Cardiac fibroblast (primary cell): Measurements from ENCODE around the gene ERCC4.

Source experiments
- DNase-seq, 2 donors: peaks; one replicate each; pipeline versions ENCODE4 v3.0.0 to v3.0.0-alpha.2; 2010; ENCODE audit warnings: low read depth in 2 of 2
- H3K4me3 ChIP-seq, 2 donors: replicated peaks in 1 of 2; 1 replicate in 1 of 2; 2 replicates in 1 of 2; pipeline ENCODE4 v1.5.1; 2011; ENCODE audit warnings: low read depth in 2 of 2, low read length in 2 of 2, mild to moderate bottlenecking in 2 of 2, moderate library complexity in 1 of 2
- CTCF ChIP-seq: IDR thresholded peaks from one replicate; pipeline ENCODE4 v1.5.1; 2011; ENCODE audit warnings: low read depth, mild to moderate bottlenecking, low read length, inconsistent platforms

Gene ERCC4

DNA sequence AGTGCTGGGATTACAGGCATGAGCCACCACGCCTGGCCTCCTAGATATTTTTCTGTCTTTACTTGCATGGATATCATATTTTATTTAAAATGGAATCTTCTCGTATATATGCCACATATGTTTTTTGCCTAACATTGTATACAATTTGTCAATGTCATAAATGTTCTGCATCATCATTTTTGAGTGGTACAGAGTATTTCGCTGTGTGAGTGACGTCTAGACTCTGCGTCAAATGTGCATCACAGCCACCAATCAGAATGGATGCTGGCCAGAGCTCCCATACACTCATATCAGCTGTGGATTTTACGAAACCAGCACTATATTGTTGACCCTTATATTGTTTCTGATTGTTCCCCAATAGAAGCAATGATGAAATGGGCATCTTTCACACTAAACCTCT is 57.2 kb downstream of the ERCC4 start:
- no peak overlapping the region for H3K4me3 ChIP-seq
- TF ChIP-seq CTCF, result no peak
- DNase-seq, result no peak

GRCh38 chr16:13982451-13982850 is 62.5 kb downstream of the ERCC4 start:
- peak in 1 of 2 donors; percentile 28 for DNase-seq
- no peak overlapping the region for H3K4me3 ChIP-seq
- TF ChIP-seq CTCF, result no peak

DNA sequence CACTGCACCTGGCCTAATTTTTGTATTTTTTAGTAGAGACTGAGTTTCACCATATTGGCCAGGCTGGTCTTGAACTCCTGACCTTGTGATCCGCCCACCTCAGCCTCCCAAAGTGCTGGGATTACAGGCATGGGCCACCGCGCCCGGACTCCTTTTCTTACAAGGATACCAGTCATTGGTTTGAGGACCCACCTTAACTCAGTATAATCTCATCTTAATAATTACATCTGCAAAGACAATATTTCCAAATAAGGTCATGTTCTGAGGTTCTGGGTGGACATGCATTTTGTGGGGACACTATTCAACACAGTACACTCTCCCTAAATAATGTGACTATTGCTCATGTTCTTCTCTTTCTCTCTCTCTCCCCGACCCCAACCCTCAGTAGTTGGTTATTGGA is 63.7 kb downstream of the ERCC4 start:
- no peak overlapping the region for H3K4me3 ChIP-seq
- DNase-seq, result no peak
- no peak for TF ChIP-seq CTCF

GRCh38 chr16:13984794-13985193 is 64.8 kb downstream of the ERCC4 start:
- no peak for TF ChIP-seq CTCF
- H3K4me3 ChIP-seq, result no peak overlapping the region
- no peak for DNase-seq

DNA sequence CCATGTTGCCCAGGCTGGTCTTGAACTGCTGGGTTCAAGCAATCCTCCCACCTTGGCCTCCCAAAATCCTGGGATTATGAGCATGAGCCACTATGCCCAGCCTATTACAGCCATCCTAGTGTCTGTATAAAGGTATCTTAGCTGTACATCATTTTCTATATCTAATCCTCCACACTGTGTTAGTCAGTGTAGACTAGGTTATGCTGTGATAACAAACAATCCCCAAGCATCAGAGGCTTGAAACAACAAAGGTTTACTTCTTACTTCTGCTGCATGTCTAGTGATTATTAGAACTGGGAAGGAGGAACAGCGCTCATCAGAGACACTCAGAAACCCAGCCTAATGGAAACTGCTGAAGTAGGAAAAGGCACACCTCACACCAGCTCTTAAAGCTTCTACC is 68.1 kb downstream of the ERCC4 start:
- no peak overlapping the region for H3K4me3 ChIP-seq
- no peak for DNase-seq
- TF ChIP-seq CTCF, result no peak

GRCh38 chr16:13992322-13992721 is 72.4 kb downstream of the ERCC4 start:
- TF ChIP-seq CTCF, result no peak
- no peak for DNase-seq
- no peak overlapping the region for H3K4me3 ChIP-seq

DNA sequence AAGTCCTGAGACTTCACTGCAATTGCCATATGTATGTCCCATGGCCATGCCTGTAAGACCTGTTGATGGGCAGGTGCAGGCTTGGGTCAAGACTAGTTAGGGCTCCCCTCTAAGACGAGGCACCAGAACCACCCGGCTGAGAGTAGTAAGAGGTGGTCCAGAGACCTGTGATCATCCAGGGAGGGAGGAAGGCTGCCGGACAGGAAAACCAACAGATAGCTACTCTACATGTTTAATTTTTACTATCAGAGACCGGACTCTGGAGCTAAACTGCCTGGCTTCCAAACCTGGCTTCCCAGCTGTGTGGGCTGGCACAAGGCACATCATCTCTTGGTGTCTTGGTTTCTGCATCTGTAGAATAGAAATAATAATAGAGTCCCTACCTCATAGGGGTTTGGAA is 73.0 kb downstream of the ERCC4 start:
- no peak for DNase-seq
- TF ChIP-seq CTCF, result no peak
- no peak overlapping the region for H3K4me3 ChIP-seq
